CD14-positive monocyte (primary cell): Measurements from ENCODE around the gene PMM2. TPM values are rescaled to one million over a fixed set of nuclear protein-coding genes. Genes with fewer than 3 reads are reported as not detected.

Experiments used
- DNase-seq, 3 donors: peaks; one replicate each; pipeline ENCODE4 v3.0.0-alpha.2; 2011 to 2022
- H2AFZ ChIP-seq: 2 replicates; pipeline ENCODE4 v1.6.0; 2012; ENCODE audit warnings: mild to moderate bottlenecking, low read depth, low read length, inconsistent platforms; ENCODE audit not compliant: insufficient read depth, poor library complexity, severe bottlenecking
- H3K27ac ChIP-seq, 2 donors: 1 replicate in 1 of 2; 2 replicates in 1 of 2; pipeline ENCODE4 v1.5.1; 2012 to 2013; ENCODE audit warnings: low read length in 2 of 2, control low read depth in 1 of 2, inconsistent platforms in 1 of 2, low read depth in 1 of 2, mild to moderate bottlenecking in 1 of 2
- H3K27me3 ChIP-seq, 2 donors: one replicate each; pipeline versions ENCODE4 v1.6.0 to v1.6.1; 2011 to 2013; ENCODE audit warnings: low read length in 2 of 2; ENCODE audit not compliant: control insufficient read depth in 2 of 2, insufficient read depth in 2 of 2
- H3K36me3 ChIP-seq, 2 donors: replicated peaks in 1 of 2; 1 replicate in 1 of 2; 2 replicates in 1 of 2; pipeline versions ENCODE4 v1.5.1 to v1.6.1; 2012 to 2013; ENCODE audit warnings: low read length in 2 of 2, control low read depth in 1 of 2, inconsistent platforms in 1 of 2, mild to moderate bottlenecking in 1 of 2; ENCODE audit not compliant: insufficient read depth in 2 of 2, control insufficient read depth in 1 of 2
- H3K4me1 ChIP-seq, 2 donors: 1 replicate in 1 of 2; 2 replicates in 1 of 2; pipeline versions ENCODE4 v1.5.1 to v1.6.1; 2012 to 2013; ENCODE audit warnings: low read length in 2 of 2, control low read depth in 1 of 2, inconsistent platforms in 1 of 2, mild to moderate bottlenecking in 1 of 2, moderate library complexity in 1 of 2; ENCODE audit not compliant: insufficient read depth in 2 of 2, control insufficient read depth in 1 of 2
- H3K4me2 ChIP-seq: replicated peaks from 2 replicates; pipeline ENCODE3; 2012; ENCODE audit warnings: low read length, moderate library complexity, mild to moderate bottlenecking; ENCODE audit not compliant: poor library complexity, severe bottlenecking; ENCODE audit errors: extremely low read depth
- H3K4me3 ChIP-seq, 3 experiments: fragments of 200-600 bp in 1 of 3; sonication (generic) in 1 of 3; replicated peaks in 1 of 3; 1 replicate in 2 of 3; 2 replicates in 1 of 3; pipeline ENCODE4 v1.5.1; 2011 to 2013; ENCODE audit warnings: low read length in 3 of 3, mild to moderate bottlenecking in 3 of 3, control low read depth in 2 of 3, low read depth in 2 of 3, inconsistent platforms in 1 of 3, moderate library complexity in 1 of 3
- H3K79me2 ChIP-seq: 2 replicates; pipeline ENCODE4 v1.6.0; 2012; ENCODE audit warnings: mild to moderate bottlenecking, control low read depth, inconsistent platforms, low read length, moderate library complexity; ENCODE audit not compliant: insufficient read depth
- H3K9ac ChIP-seq: 2 replicates; pipeline ENCODE4 v1.6.0; 2017; ENCODE audit warnings: low read length, mild to moderate bottlenecking; ENCODE audit not compliant: insufficient read depth, poor library complexity, severe bottlenecking
- H3K9me3 ChIP-seq, 2 donors: replicated peaks in 1 of 2; 1 replicate in 1 of 2; 2 replicates in 1 of 2; pipeline versions ENCODE4 v1.5.1 to v1.6.1; 2012 to 2013; ENCODE audit warnings: low read length in 2 of 2, control low read depth in 1 of 2; ENCODE audit not compliant: control insufficient read depth in 1 of 2, insufficient read depth in 1 of 2
- H4K20me1 ChIP-seq: 2 replicates; pipeline ENCODE4 v1.6.0; 2012; ENCODE audit warnings: mild to moderate bottlenecking, low read length, control low read depth, moderate library complexity; ENCODE audit not compliant: insufficient read depth
- H3K27ac Mint-ChIP-seq, 7 donors: one replicate each; pipeline ENCODE4 v1.8.0; 2020; ENCODE audit warnings: mild to moderate bottlenecking in 7 of 7, mixed read lengths in 7 of 7, moderate library complexity in 6 of 7, inconsistent platforms in 2 of 7
- H3K27me3 Mint-ChIP-seq, 3 donors: one replicate each; pipeline ENCODE4 v1.8.0; 2021 to 2022; ENCODE audit warnings: low read depth in 3 of 3, mild to moderate bottlenecking in 3 of 3, mixed read lengths in 3 of 3, moderate library complexity in 3 of 3, inconsistent platforms in 1 of 3
- H3K36me3 Mint-ChIP-seq, 2 donors: one replicate each; pipeline ENCODE4 v1.8.0; 2020; ENCODE audit warnings: mixed read lengths in 2 of 2, inconsistent platforms in 1 of 2, mild to moderate bottlenecking in 1 of 2
- H3K4me1 Mint-ChIP-seq: one replicate; pipeline ENCODE4 v1.8.0; 2020; ENCODE audit warnings: mild to moderate bottlenecking, mixed read lengths
- H3K4me3 Mint-ChIP-seq, 2 donors: one replicate each; pipeline ENCODE4 v1.8.0; 2020; ENCODE audit warnings: mild to moderate bottlenecking in 2 of 2, mixed read lengths in 2 of 2, moderate library complexity in 1 of 2
- H3K9me3 Mint-ChIP-seq, 7 donors: one replicate each; pipeline ENCODE4 v1.8.0; 2020 to 2022; ENCODE audit warnings: mixed read lengths in 7 of 7, mild to moderate bottlenecking in 6 of 7, moderate library complexity in 6 of 7, inconsistent platforms in 2 of 7
- CTCF ChIP-seq: fragments of 200-600 bp; IDR thresholded peaks from one replicate; pipeline ENCODE4 v1.8.0; 2022; ENCODE audit warnings: antibody characterized with exemption, mild to moderate bottlenecking
- WGBS: methylation state at CpG from one replicate; pipeline ENCODE4 v1.1.5; 2013; ENCODE audit warnings: missing lambda C conversion rate; ENCODE audit not compliant: insufficient coverage; 5-methylcytosine and 5-hydroxymethylcytosine counted together
- intact Hi-C, 2 donors: fragments of 100-400 bp; cut with micrococcal nuclease; formaldehyde crosslinking; loops; one replicate each; pipeline versions ENCODE4 v1.15.0 to v1.15.1; 2023
- polyA plus RNA-seq, 3 donors: library from polyadenylated mRNA; depleted of rRNA in 1 of 3; unstranded in 2 of 3; stranded (reverse) in 1 of 3; fragments of 300-500 nt in 2 of 3; fragments of >200 nt in 1 of 3; fragmentation: Illumina TruSeq in 2 of 3; gene quantifications; 1 replicate in 2 of 3; 2 replicates in 1 of 3; pipeline ENCODE4 v1.2.3, GENCODE V29; 2012 to 2021

Gene PMM2
- polyA plus RNA-seq, 3 donors, result 15.2 to 22.9 (median 17.8) TPM

DNA sequence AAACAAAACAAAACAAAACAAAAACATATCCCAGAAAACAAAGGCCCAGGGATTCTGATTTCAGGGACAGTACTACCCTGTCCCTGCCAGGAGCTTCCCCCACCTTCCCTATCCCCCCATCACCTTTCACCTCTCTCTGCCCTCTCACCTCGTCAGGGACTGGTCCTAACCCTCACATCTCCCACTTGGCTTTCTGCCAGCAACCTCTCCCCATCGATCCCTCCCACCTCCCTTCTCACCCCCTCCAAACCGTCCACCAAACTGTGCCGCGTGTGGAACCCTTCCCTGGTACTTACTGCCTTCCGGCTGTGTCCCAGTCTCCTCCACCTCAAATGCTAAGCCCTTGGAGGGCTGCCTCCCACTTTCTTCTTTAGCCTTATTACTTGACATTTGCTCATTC lies 36.6 kb upstream of the PMM2 start:
- intact Hi-C loops, result no loop called here
- Mint-ChIP-seq H3K27me3 (peaks cover 0 to 2% (median 0%) of the 10 kb centered on the region in 3 donors), H3K4me1 (no peaks in the 10 kb centered on the region), H3K27ac (no peak overlapping the region), H3K36me3 (peaks cover 40 to 50% of the 10 kb centered on the region in 2 donors), H3K4me3 (no peak overlapping the region), H3K9me3 (peaks cover 0 to 2% (median 0%) of the 10 kb centered on the region in 7 donors)
- Histone ChIP-seq H3K9ac (no peak overlapping the region), H3K4me3 (no peak overlapping the region), H3K27ac (no peak overlapping the region), H3K9me3 (no peaks in the 10 kb centered on the region), H3K27me3 (no peaks in the 10 kb centered on the region), H3K79me2 (no peaks in the 10 kb centered on the region), H4K20me1 (no peaks in the 10 kb centered on the region), H3K36me3 (peaks cover 26 to 44% of the 10 kb centered on the region in 2 donors), H2AFZ (no peak overlapping the region), H3K4me2 (no peak overlapping the region), H3K4me1 (no peaks in the 10 kb centered on the region)
- no peak for DNase-seq
- no peak for TF ChIP-seq CTCF
- 94% methylated on average over 6 of the region's 6 CpGs for WGBS

DNA sequence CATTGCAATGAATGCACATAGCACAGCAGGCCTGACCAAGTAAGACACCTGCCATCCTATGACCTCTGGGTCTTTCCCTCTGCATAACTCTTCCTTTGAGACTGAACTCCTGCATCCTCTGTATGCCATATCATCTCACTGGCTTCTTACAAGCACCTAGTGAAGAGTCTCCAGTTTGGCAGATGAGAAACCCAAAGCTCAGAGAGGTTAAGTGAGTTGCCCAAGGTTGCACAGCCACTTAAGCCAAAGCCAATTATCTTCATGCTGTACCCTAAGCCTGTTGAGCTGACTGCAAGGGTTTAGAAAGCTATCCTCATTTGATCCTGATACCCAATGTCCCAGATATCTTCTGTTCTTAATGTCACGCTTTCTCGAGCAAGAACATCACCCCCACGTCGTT lies 35.4 kb upstream of the PMM2 start:
- TF ChIP-seq CTCF, result no peak
- no peak overlapping the region for H3K27ac Mint-ChIP-seq
- Histone ChIP-seq H3K27ac (no peak overlapping the region), H3K4me2 (no peak overlapping the region), H4K20me1 (no peaks in the 10 kb centered on the region), H2AFZ (no peak overlapping the region), H3K9me3 (no peaks in the 10 kb centered on the region), H3K79me2 (no peaks in the 10 kb centered on the region), H3K4me1 (no peaks in the 10 kb centered on the region), H3K4me3 (no peak overlapping the region), H3K9ac (no peak overlapping the region), H3K27me3 (no peaks in the 10 kb centered on the region), H3K36me3 (peaks cover 31 to 53% of the 10 kb centered on the region in 2 donors)
- H3K27me3 Mint-ChIP-seq, result peaks cover 0 to 2% (median 0%) of the 10 kb centered on the region in 3 donors
- H3K36me3 Mint-ChIP-seq, result peaks cover 43 to 59% of the 10 kb centered on the region in 2 donors
- intact Hi-C loops, result no loop called here
- H3K4me3 Mint-ChIP-seq, result no peak overlapping the region
- H3K9me3 Mint-ChIP-seq, result peaks cover 0 to 2% (median 0%) of the 10 kb centered on the region in 7 donors
- no peaks in the 10 kb centered on the region for H3K4me1 Mint-ChIP-seq
- DNase-seq, result no peak
- 98% methylated on average over 4 of the region's 4 CpGs for WGBS
